Measurements from ENCODE around the gene TENM4. TPM values are rescaled to one million over a fixed set of nuclear protein-coding genes. Genes with fewer than 3 reads are reported as not detected.

The TENM4 gene
- polyA plus RNA-seq, 1 experiment: 0.39 TPM

DNA sequence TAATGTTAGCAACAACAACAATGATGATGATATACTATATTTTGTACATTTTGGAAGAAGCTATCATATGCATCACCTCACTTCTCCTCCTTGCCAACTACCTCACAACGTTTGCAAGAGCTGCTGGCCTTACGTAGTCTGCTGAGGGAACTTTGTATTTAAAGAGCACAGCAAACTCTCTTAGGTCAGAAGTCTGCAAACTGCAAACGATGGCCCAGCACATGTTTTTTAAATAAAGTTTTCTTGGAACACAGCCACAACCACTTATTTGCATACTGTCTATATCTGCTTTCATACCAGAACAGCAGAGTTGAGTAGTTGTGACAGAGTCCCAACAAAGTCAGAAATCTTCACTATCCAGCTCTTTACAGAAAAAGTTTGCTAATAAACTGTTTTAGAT lies 261.7 kb downstream of the TENM4 start:
- CTCF ChIA-PET: interaction anchor here (0.7 kb wide), 1 partner anchor 75 kb away, joined by 3 read pairs; no protein-coding TSS in a partner anchor
- POLR2A ChIA-PET: no interaction called here
- Histone ChIP-seq H3K4me3 (ENCODE audit: low read depth, low read length) (no peak overlapping the region), H3K36me3 (ENCODE audit: control insufficient read depth, insufficient read depth, low read length) (no peaks in the 10 kb centered on the region), H3K27me3 (ENCODE audit: control insufficient read depth, insufficient read depth, low read length) (no peaks in the 10 kb centered on the region)
- DNase-seq (ENCODE audit: low read depth): no peak
- TF ChIP-seq, protein P1, sequence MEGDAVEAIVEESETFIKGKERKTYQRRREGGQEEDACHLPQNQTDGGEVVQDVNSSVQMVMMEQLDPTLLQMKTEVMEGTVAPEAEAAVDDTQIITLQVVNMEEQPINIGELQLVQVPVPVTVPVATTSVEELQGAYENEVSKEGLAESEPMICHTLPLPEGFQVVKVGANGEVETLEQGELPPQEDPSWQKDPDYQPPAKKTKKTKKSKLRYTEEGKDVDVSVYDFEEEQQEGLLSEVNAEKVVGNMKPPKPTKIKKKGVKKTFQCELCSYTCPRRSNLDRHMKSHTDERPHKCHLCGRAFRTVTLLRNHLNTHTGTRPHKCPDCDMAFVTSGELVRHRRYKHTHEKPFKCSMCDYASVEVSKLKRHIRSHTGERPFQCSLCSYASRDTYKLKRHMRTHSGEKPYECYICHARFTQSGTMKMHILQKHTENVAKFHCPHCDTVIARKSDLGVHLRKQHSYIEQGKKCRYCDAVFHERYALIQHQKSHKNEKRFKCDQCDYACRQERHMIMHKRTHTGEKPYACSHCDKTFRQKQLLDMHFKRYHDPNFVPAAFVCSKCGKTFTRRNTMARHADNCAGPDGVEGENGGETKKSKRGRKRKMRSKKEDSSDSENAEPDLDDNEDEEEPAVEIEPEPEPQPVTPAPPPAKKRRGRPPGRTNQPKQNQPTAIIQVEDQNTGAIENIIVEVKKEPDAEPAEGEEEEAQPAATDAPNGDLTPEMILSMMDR (IDR thresholded peaks at IDR 0.05; ENCODE audit: insufficient read depth, low read depth, low read length): no peak

DNA sequence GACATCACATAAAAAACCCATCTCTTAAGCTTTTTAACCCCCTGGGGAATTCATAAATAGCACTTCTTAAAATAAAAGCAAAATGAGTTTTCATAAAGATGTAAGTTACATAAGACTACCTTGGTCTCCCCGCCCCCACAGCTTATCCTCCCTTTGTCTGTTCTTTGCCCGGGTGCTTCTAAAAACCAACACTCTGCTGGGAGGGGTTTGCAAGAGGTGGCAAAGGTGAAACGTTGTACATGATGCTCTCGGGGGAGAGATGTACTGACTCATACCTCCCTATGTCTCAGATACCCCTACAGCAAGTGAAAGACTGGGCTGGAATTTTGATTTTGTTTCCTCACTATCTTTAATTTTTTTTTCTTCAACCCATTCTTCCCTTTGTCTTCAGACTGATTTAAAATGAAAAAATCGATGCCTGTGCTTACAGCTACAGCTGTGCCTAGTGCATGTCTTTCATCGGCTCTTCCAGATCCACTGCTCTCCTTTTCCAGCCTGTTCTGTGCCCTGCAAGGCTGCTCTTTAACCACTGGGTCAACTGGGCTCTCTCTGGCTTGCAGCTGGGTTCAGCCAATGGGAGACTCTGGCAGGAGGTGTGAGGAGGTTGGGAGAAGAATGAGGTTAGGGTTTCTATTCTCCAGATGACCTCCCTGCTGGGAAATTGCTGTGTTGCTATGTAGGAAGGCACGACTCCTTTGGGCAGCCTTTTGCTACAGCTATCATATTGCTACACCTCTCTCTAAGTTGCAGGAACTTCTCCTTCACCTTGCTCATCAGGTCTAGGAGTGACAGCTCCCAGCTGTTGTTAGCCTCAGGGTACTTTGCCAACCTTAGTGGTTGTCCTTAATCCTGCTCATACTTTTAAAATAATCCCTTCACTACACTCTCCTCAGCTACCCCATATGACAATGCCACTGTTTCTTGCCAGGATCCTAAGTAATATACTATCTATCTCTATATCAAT lies 266.5 kb downstream of the TENM4 start:
- no peaks in the 10 kb centered on the region for H3K36me3 ChIP-seq (ENCODE audit: control insufficient read depth, insufficient read depth, low read length)
- ChIA-PET CTCF (no interaction called here), POLR2A (no interaction called here)
- no peaks in the 10 kb centered on the region for H3K27me3 ChIP-seq (ENCODE audit: control insufficient read depth, insufficient read depth, low read length)
- no peak overlapping the region for H3K4me3 ChIP-seq (ENCODE audit: low read depth, low read length)
- DNase-seq (ENCODE audit: low read depth): no peak
- TF ChIP-seq, protein P1 (IDR thresholded peaks at IDR 0.05; ENCODE audit: insufficient read depth, low read depth, low read length): no peak

DNA sequence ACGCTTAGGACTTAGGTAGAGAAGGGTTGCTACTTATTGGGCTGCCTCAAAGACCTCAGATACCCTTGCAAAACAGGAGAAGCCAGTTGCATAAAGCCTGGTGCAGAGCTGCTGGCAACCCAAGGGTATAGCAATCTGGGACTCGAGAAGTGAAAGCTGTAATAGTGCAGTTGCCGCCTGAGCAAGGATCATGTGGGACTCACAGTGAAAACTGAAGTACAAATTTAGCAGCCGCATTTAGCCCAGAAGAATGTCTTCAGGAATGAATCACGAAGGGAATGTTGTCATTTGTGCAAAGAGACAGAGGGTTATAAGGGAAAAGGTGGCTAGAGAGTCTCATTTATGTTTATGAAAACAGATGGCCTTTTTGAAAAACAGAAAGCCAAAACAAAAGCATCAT lies 267.2 kb downstream of the TENM4 start:
- ChIA-PET CTCF (no interaction called here), POLR2A (no interaction called here)
- Histone ChIP-seq H3K27me3 (ENCODE audit: control insufficient read depth, insufficient read depth, low read length) (no peaks in the 10 kb centered on the region), H3K4me3 (ENCODE audit: low read depth, low read length) (no peak overlapping the region), H3K36me3 (ENCODE audit: control insufficient read depth, insufficient read depth, low read length) (no peaks in the 10 kb centered on the region)
- TF ChIP-seq, protein P1 (IDR thresholded peaks at IDR 0.05; ENCODE audit: insufficient read depth, low read depth, low read length): no peak
- peak; percentile 47 for DNase-seq (ENCODE audit: low read depth)

DNA sequence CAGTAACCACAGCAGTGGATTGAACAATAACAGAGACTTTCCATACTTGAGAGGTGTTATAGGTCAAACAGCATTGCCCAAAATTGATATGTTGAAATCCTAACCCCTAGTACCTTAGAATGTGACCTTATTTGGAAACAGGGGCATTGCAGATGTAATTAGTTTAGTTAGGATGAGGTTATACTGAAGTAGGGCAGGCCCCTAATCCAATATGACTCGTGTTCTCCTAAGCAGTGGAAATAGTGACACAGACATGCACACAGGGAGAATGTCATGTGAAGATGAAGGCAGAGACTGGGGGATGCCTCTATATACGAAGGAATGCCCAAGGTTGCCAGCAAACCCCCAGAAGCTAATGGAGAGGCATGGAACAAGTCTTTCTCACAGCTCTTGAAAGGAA lies 270.5 kb downstream of the TENM4 start:
- POLR2A ChIA-PET: no interaction called here

More for the DNA sequence above, 270.5 kb downstream of the TENM4 start:
- no peaks in the 10 kb centered on the region for H3K36me3 ChIP-seq (ENCODE audit: control insufficient read depth, insufficient read depth, low read length)
- TF ChIP-seq, protein P1 (IDR thresholded peaks at IDR 0.05; ENCODE audit: insufficient read depth, low read depth, low read length): no peak
- DNase-seq (ENCODE audit: low read depth): no peak
- CTCF ChIA-PET: interaction anchor here (0.8 to 1.6 kb wide), 2 partner anchors 11 to 70 kb away, joined by 3 read pairs; no protein-coding TSS in a partner anchor
- H3K27me3 ChIP-seq (ENCODE audit: control insufficient read depth, insufficient read depth, low read length): no peaks in the 10 kb centered on the region
- no peak overlapping the region for H3K4me3 ChIP-seq (ENCODE audit: low read depth, low read length)

All from BJ (cell line).